NCI-H2171 (cell line): ENCODE results near the gene NCF1.
"Not testable (repeated sequence)": the region's sequence is repeated elsewhere in the genome, so short reads cannot be mapped to it uniquely, and the experiment has no call there.

Source experiments
- DNase-seq: peaks from one replicate; lab custom pipeline; 2025; lab: John Stamatoyannopoulos, UW

Gene NCF1

GRCh38 chr7:74773760-74774750 is at the start of gene NCF1:
Gene NCF1 (plus strand): TSS chr7:74774011. CDS start chr7:74774032, 21 bp downstream.
- not testable (repeated sequence) for DNase-seq

- no peak for DNase-seq
Observed at GRCh38 chr7:74725840-74726239, 48.0 kb upstream of the NCF1 start.

GRCh38 chr7:74726309-74727101 is 47.3 kb upstream of the NCF1 start:
- DNase-seq, result no peak

GRCh38 chr7:74728686-74729085 is 45.1 kb upstream of the NCF1 start:
- DNase-seq, result not testable (repeated sequence)

GRCh38 chr7:74730186-74730585 is 43.6 kb upstream of the NCF1 start:
- not testable (repeated sequence) for DNase-seq

- not testable (repeated sequence) for DNase-seq
Observed at GRCh38 chr7:74739974-74740703, 33.7 kb upstream of the NCF1 start.

- DNase-seq, result not testable (repeated sequence)
Observed at GRCh38 chr7:74743936-74744557, 29.8 kb upstream of the NCF1 start.

- DNase-seq, result not testable (repeated sequence)
Observed at GRCh38 chr7:74753921-74754482, 19.8 kb upstream of the NCF1 start.

GRCh38 chr7:74756673-74757072 is 17.1 kb upstream of the NCF1 start:
- DNase-seq, result not testable (repeated sequence)

- not testable (repeated sequence) for DNase-seq
Observed at GRCh38 chr7:74758268-74758667, 15.5 kb upstream of the NCF1 start.

GRCh38 chr7:74758982-74759381 is 14.8 kb upstream of the NCF1 start:
- DNase-seq, result not testable (repeated sequence)

GRCh38 chr7:74765205-74765918 is 8.4 kb upstream of the NCF1 start:
- DNase-seq, result not testable (repeated sequence)

GRCh38 chr7:74766509-74766908 is 7.3 kb upstream of the NCF1 start:
- not testable (repeated sequence) for DNase-seq

- not testable (repeated sequence) for DNase-seq
Observed at GRCh38 chr7:74766991-74767390, 6.8 kb upstream of the NCF1 start.

GRCh38 chr7:74770062-74770461 is 3.7 kb upstream of the NCF1 start:
- DNase-seq, result not testable (repeated sequence)

- not testable (repeated sequence) for DNase-seq
Observed at GRCh38 chr7:74772093-74772492, 1.7 kb upstream of the NCF1 start.

GRCh38 chr7:74775111-74775510 is 1.3 kb downstream of the NCF1 start:
- not testable (repeated sequence) for DNase-seq

GRCh38 chr7:74779053-74779452 is 5.2 kb downstream of the NCF1 start:
- not testable (repeated sequence) for DNase-seq

GRCh38 chr7:74781746-74782145 is 7.9 kb downstream of the NCF1 start:
- DNase-seq, result not testable (repeated sequence)

GRCh38 chr7:74783595-74783994 is 9.8 kb downstream of the NCF1 start:
- DNase-seq, result not testable (repeated sequence)
